Gastroesophageal sphincter (tissue), 3 donors: ENCODE measurements around the gene HDAC4.

ENCODE experiments used
- CTCF ChIP-seq, 4 experiments: fragments of 200-600 bp in 2 of 4; fragments of 450-650 bp in 2 of 4; sonication (generic) in 1 of 4; IDR thresholded peaks; one replicate each; pipeline ENCODE4 v1.5.1; 2017 to 2019; ENCODE audit warnings: antibody characterized with exemption in 4 of 4, mild to moderate bottlenecking in 2 of 4, moderate library complexity in 2 of 4
- POLR2AphosphoS5 ChIP-seq: sonication (generic); formaldehyde crosslinking; IDR thresholded peaks from one replicate; pipeline ENCODE4 v1.6.1; 2017; ENCODE audit warnings: antibody characterized with exemption

GRCh38 chr2:239075918-239076758, 324.7 kb downstream of the HDAC4 start:
- TF ChIP-seq CTCF (IDR thresholded peaks at IDR 0.05) (no peak), POLR2AphosphoS5 (no peak)
